PC-9 (cell line): Measurements from ENCODE around the gene TLE3. TPM values are rescaled to one million over a fixed set of nuclear protein-coding genes. Genes with fewer than 3 reads are reported as not detected.

Source experiments
- BruUV-seq: library from RNA; stranded (reverse); fragments of 400-500 nt; replicated peaks from 2 replicates; lab custom pipeline; 2021; lab: Mats Ljungman, UMichigan
- CTCF ChIA-PET: fragments of 300-600 bp; sonication (Branson Sonifier 250); formaldehyde crosslinking; loops from one replicate; lab custom pipeline; 2022; ENCODE audit warnings: antibody characterized with exemption; lab: Charles Lee
- POLR2A ChIA-PET: fragments of 300-600 bp; sonication (Branson Sonifier 250); formaldehyde crosslinking; loops from one replicate; lab custom pipeline; 2022; ENCODE audit warnings: antibody characterized with exemption; ENCODE audit not compliant: unreplicated experiment; lab: Charles Lee
- DNase-seq, 2 experiments: peaks; one replicate each; pipeline versions ENCODE4 v3.0.0 to v3.0.0-alpha.2; 2015 to 2022; ENCODE audit warnings: mixed read lengths in 1 of 2
- H2AFZ ChIP-seq: fragments of 200-600 bp; sonication (generic); 2 replicates; pipeline ENCODE4 v1.8.1; 2017; ENCODE audit warnings: antibody characterized with exemption
- H3F3A ChIP-seq: fragments of 200-600 bp; sonication (generic); 2 replicates; pipeline ENCODE4 v1.8.1; 2017; ENCODE audit warnings: antibody characterized with exemption, mild to moderate bottlenecking, low read depth; ENCODE audit not compliant: insufficient read depth
- H3K27ac ChIP-seq: fragments of 200-600 bp; sonication (generic); 2 replicates; pipeline ENCODE4 v1.6.1; 2016; ENCODE audit warnings: mixed run types
- H3K27me3 ChIP-seq: fragments of 200-600 bp; sonication (generic); 2 replicates; pipeline ENCODE4 v1.6.1; 2016; ENCODE audit warnings: low read depth, mixed run types; ENCODE audit not compliant: insufficient read depth
- H3K36me3 ChIP-seq: fragments of 200-600 bp; sonication (generic); 2 replicates; pipeline ENCODE4 v1.6.1; 2016; ENCODE audit warnings: low read depth, mixed run types
- H3K4me1 ChIP-seq: fragments of 200-600 bp; sonication (generic); replicated peaks from 2 replicates; pipeline ENCODE4 v1.6.1; 2016; ENCODE audit warnings: mixed run types; ENCODE audit not compliant: insufficient read depth
- H3K4me2 ChIP-seq: fragments of 200-600 bp; sonication (generic); 2 replicates; pipeline ENCODE4 v1.6.1; 2017; ENCODE audit warnings: mixed run types
- H3K4me3 ChIP-seq: fragments of 200-600 bp; sonication (generic); 2 replicates; pipeline ENCODE4 v1.6.1; 2016; ENCODE audit warnings: mixed run types
- H3K79me2 ChIP-seq: fragments of 200-600 bp; sonication (generic); 2 replicates; pipeline ENCODE4 v1.6.1; 2017; ENCODE audit warnings: low read depth, mixed run types
- H3K9me2 ChIP-seq: fragments of 200-600 bp; sonication (generic); 2 replicates; pipeline ENCODE4 v1.8.1; 2017; ENCODE audit warnings: mild to moderate bottlenecking; ENCODE audit not compliant: insufficient read depth
- H3K9me3 ChIP-seq: fragments of 200-600 bp; sonication (generic); 2 replicates; pipeline ENCODE4 v1.8.1; 2016; ENCODE audit warnings: low read depth; ENCODE audit not compliant: insufficient read depth
- H4K20me1 ChIP-seq: fragments of 200-600 bp; sonication (generic); 2 replicates; pipeline ENCODE4 v1.8.1; 2017; ENCODE audit not compliant: insufficient read depth
- EZH2 ChIP-seq: fragments of 200-600 bp; sonication (generic); IDR thresholded peaks from 2 replicates; pipeline ENCODE4 v1.8.0; 2017; ENCODE audit warnings: antibody characterized with exemption, low read depth
- intact Hi-C: fragments of 100-400 bp; cut with micrococcal nuclease; formaldehyde crosslinking; loops from one replicate; pipeline ENCODE4 v1.10.0; 2022; ENCODE audit not compliant: unreplicated experiment
- total RNA-seq: library from RNA; stranded (reverse); gene quantifications from 2 replicates; pipeline ENCODE4 v1.2.3, GENCODE V29; 2021
- TF ChIP-seq, protein P1 (sequence below): fragments of 200-600 bp; sonication (generic); conservative IDR thresholded peaks from 2 replicates; pipeline ENCODE4 v1.6.1; 2017; ENCODE audit warnings: mixed run types, antibody characterized with exemption, mild to moderate bottlenecking, moderate library complexity

Gene TLE3
- total RNA-seq, 1 experiment from 2014 or later = 51.3 TPM

GRCh38 chr15:70030851-70031250, 66.9 kb downstream of the TLE3 start:
- POLR2A ChIA-PET = no interaction called here
- CTCF ChIA-PET = no interaction called here

DNA sequence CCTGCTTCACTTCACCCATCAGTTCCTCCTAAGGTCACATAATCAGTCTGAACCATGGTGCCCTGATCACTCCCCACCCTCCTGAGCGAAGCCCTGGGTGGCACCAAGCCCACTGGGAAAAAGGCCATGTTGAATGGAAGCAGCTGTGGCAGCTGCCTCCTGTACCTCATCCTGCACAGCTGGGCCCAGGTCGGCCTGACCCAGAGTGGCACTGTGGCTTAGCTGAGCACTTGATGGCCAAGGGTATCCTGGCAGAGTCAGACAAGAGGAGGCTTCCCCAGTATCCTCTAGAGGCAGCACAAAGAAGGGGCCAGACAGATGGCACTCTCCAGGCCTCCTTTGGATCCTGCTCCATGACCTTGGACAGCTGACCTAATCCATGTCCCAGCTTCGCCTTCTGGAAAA, 68.4 kb downstream of the TLE3 start:
- no peaks in the 10 kb centered on the region for H3F3A ChIP-seq
- intact Hi-C loops = loop anchor here (10.0 kb wide), 1 partner anchor 454 kb away; no protein-coding TSS in a partner anchor
- no peak for TF ChIP-seq EZH2
- TF ChIP-seq, protein P1, sequence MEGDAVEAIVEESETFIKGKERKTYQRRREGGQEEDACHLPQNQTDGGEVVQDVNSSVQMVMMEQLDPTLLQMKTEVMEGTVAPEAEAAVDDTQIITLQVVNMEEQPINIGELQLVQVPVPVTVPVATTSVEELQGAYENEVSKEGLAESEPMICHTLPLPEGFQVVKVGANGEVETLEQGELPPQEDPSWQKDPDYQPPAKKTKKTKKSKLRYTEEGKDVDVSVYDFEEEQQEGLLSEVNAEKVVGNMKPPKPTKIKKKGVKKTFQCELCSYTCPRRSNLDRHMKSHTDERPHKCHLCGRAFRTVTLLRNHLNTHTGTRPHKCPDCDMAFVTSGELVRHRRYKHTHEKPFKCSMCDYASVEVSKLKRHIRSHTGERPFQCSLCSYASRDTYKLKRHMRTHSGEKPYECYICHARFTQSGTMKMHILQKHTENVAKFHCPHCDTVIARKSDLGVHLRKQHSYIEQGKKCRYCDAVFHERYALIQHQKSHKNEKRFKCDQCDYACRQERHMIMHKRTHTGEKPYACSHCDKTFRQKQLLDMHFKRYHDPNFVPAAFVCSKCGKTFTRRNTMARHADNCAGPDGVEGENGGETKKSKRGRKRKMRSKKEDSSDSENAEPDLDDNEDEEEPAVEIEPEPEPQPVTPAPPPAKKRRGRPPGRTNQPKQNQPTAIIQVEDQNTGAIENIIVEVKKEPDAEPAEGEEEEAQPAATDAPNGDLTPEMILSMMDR = no peak
- H3K4me1 ChIP-seq = no peaks in the 10 kb centered on the region; the same call in 1 of the 2 replicates
- H2AFZ ChIP-seq = no peak overlapping the region
- H3K9me3 ChIP-seq = no peaks in the 10 kb centered on the region
- DNase-seq = no peak
- no peak overlapping the region for H3K27ac ChIP-seq
- no peaks in the 10 kb centered on the region for H3K9me2 ChIP-seq
- no peaks in the 10 kb centered on the region for H3K27me3 ChIP-seq
- no peak overlapping the region for H3K4me2 ChIP-seq
- BruUV-seq = no TSS peak
- POLR2A ChIA-PET = no interaction called here
- H3K4me3 ChIP-seq = no peak overlapping the region
- H3K79me2 ChIP-seq = no peaks in the 10 kb centered on the region
- no peaks in the 10 kb centered on the region for H3K36me3 ChIP-seq
- CTCF ChIA-PET = interaction anchor here (0.6 kb wide), 1 partner anchor 428 kb away, joined by 3 read pairs; no protein-coding TSS in a partner anchor
- no peaks in the 10 kb centered on the region for H4K20me1 ChIP-seq

More at GRCh38 chr15:70030851-70031250, 66.9 kb downstream of the TLE3 start:
- H3K27ac ChIP-seq = no peak overlapping the region
- no peaks in the 10 kb centered on the region for H3K36me3 ChIP-seq
- H3K4me3 ChIP-seq = no peak overlapping the region
- TF ChIP-seq, protein P1 = no peak
- no peak for TF ChIP-seq EZH2
- no peaks in the 10 kb centered on the region for H3K9me3 ChIP-seq
- H3K4me2 ChIP-seq = no peak overlapping the region
- H3K27me3 ChIP-seq = no peaks in the 10 kb centered on the region
- H2AFZ ChIP-seq = no peak overlapping the region
- no peaks in the 10 kb centered on the region for H3K9me2 ChIP-seq
- intact Hi-C loops = no loop called here
- BruUV-seq = no TSS peak
- H3K4me1 ChIP-seq = peaks cover 2% of the 10 kb centered on the region
- H3K79me2 ChIP-seq = no peaks in the 10 kb centered on the region
- no peaks in the 10 kb centered on the region for H4K20me1 ChIP-seq
- no peak for DNase-seq
- no peaks in the 10 kb centered on the region for H3F3A ChIP-seq

- no peak overlapping the region for H2AFZ ChIP-seq
- CTCF ChIA-PET = no interaction called here
- no peak for DNase-seq
- no peaks in the 10 kb centered on the region for H3K9me3 ChIP-seq
- H3K27ac ChIP-seq = no peak overlapping the region
- POLR2A ChIA-PET = interaction anchor here (0.5 kb wide), 1 partner anchor 255 kb away, joined by 3 read pairs; no protein-coding TSS in a partner anchor
- no peak overlapping the region for H3K4me3 ChIP-seq
- H3K9me2 ChIP-seq = no peaks in the 10 kb centered on the region
- no peaks in the 10 kb centered on the region for H3K36me3 ChIP-seq
- no peaks in the 10 kb centered on the region for H3K79me2 ChIP-seq
- intact Hi-C loops = loop anchor here (10.0 kb wide), 1 partner anchor 453 kb away; no protein-coding TSS in a partner anchor
- TF ChIP-seq, protein P1 = no peak
- no peak for TF ChIP-seq EZH2
- H3K4me1 ChIP-seq = peaks cover 11% of the 10 kb centered on the region
- H3K27me3 ChIP-seq = no peaks in the 10 kb centered on the region
- no peak overlapping the region for H3K4me2 ChIP-seq
- BruUV-seq = no TSS peak
- no peaks in the 10 kb centered on the region for H4K20me1 ChIP-seq
- H3F3A ChIP-seq = no peaks in the 10 kb centered on the region
Measured at GRCh38 chr15:70027518-70027917, 70.2 kb downstream of the TLE3 start.
